ENCODE data around the gene RIPOR2. TPM values are rescaled to one million over a fixed set of nuclear protein-coding genes. Genes with fewer than 3 reads are reported as not detected.
A peak's percentile ranks its signal among the peaks of the same experiment; 100 is the strongest.

RIPOR2 gene
- total RNA-seq, 1 experiment from 2014 or later, result 5.0 TPM

DNA sequence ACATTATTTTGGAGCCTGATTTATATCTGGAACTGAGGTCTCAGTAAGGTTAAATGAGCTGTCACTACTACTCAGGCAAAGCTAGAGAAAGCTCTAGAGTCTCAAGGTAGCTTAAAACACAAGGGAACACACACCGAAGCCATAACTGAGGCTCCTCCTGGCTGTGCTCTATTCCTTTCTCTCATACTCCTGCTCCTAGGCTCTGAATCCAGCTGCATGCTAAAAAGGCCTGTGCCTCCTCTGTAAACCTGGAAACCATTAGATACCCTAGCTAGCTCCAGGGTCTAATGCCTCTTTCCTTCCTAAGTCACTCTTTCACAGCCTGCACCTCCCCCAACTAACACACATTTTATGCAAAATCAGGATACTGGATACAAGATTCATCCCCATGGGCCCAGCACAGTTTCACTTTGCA, 17.1 kb downstream of the RIPOR2 start:
- Histone ChIP-seq H3K9me3 (ENCODE audit: control insufficient read depth, low read depth, low read length) (no peaks in the 10 kb centered on the region), H3K4me1 (ENCODE audit: insufficient read depth, low read length) (peaks cover 20% of the 10 kb centered on the region; the same call in 1 of the 2 replicates), H3K23ac (ENCODE audit: insufficient read length, low read depth, low read length) (no peak overlapping the region), H3K27me3 (ENCODE audit: insufficient read depth, low read length) (no peaks in the 10 kb centered on the region), H2BK120ac (ENCODE audit: low read depth, low read length, poor library complexity, severe bottlenecking) (no peak overlapping the region), H4K8ac (replicated peaks; ENCODE audit: insufficient read length, low read depth, low read length) (no peak overlapping the region), H3K56ac (ENCODE audit: insufficient read length, low read depth, low read length) (no peak overlapping the region), H3K23me2 (ENCODE audit: insufficient read length, low read depth, low read length, poor library complexity, severe bottlenecking) (no peaks in the 10 kb centered on the region), H3K9ac (ENCODE audit: extremely low read depth, insufficient read length, low read length) (no peak overlapping the region), H2AFZ (ENCODE audit: low read length) (no peak overlapping the region), H2BK15ac (ENCODE audit: low read depth, low read length) (no peak overlapping the region), H2AK5ac (ENCODE audit: insufficient read length, low read length) (no peak overlapping the region), H3K27ac (ENCODE audit: insufficient read length, low read depth, low read length) (no peak overlapping the region), H4K91ac (ENCODE audit: insufficient read length, low read depth, low read length) (no peak overlapping the region), H2BK5ac (ENCODE audit: insufficient read length, low read length) (no peak overlapping the region), H4K5ac (ENCODE audit: insufficient read length, low read depth, low read length) (no peak overlapping the region), H3K79me2 (ENCODE audit: insufficient read depth, low read length) (peaks cover 2% of the 10 kb centered on the region; the same call in 1 of the 2 replicates), H3K4me2 (ENCODE audit: insufficient read depth, insufficient read length, low read length) (peak overlapping the region; percentile 12), H3K14ac (ENCODE audit: insufficient read depth, low read length) (no peak overlapping the region), H2BK20ac (ENCODE audit: low read depth, low read length, poor library complexity, severe bottlenecking) (no peak overlapping the region), H3K4ac (ENCODE audit: low read depth, low read length) (no peak overlapping the region), H3T11ph (ENCODE audit: low read length) (no peak overlapping the region), H3K18ac (ENCODE audit: insufficient read length, low read depth, low read length) (no peak overlapping the region), H3K79me1 (ENCODE audit: insufficient read depth, low read depth, low read length, poor library complexity, severe bottlenecking) (no peaks in the 10 kb centered on the region), H4K20me1 (ENCODE audit: control insufficient read depth, insufficient read depth, insufficient read length) (no peaks in the 10 kb centered on the region), H2BK12ac (ENCODE audit: insufficient read length, low read depth, low read length) (no peak overlapping the region)
- Mint-ChIP-seq H3K27ac (peak overlapping the region in 2 of 3 experiments; percentile 29 to 59; a peak in 4 of 7 replicates), H3K36me3 (ENCODE audit: insufficient read depth in 1 of 3, low read depth in 3 of 3) (peaks cover 0 to 2% (median 0%) of the 10 kb centered on the region in 3 experiments; a peak in 2 of 7 replicates), H3K27me3 (ENCODE audit: low read depth) (peaks cover under 1% of the 10 kb centered on the region), H3K4me1 (peaks cover 35 to 42% of the 10 kb centered on the region in 2 experiments), H3K9me3 (no peaks in the 10 kb centered on the region), H3K4me3 (0 out of 5 replicates have a peak overlapping the region, but pooled peaks of 1 of the 2 experiments have one; percentile 12)
- TF ChIP-seq, protein P1, sequence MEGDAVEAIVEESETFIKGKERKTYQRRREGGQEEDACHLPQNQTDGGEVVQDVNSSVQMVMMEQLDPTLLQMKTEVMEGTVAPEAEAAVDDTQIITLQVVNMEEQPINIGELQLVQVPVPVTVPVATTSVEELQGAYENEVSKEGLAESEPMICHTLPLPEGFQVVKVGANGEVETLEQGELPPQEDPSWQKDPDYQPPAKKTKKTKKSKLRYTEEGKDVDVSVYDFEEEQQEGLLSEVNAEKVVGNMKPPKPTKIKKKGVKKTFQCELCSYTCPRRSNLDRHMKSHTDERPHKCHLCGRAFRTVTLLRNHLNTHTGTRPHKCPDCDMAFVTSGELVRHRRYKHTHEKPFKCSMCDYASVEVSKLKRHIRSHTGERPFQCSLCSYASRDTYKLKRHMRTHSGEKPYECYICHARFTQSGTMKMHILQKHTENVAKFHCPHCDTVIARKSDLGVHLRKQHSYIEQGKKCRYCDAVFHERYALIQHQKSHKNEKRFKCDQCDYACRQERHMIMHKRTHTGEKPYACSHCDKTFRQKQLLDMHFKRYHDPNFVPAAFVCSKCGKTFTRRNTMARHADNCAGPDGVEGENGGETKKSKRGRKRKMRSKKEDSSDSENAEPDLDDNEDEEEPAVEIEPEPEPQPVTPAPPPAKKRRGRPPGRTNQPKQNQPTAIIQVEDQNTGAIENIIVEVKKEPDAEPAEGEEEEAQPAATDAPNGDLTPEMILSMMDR (conservative IDR thresholded peaks at IDR 0.05), result no peak
- WGBS (ENCODE audit: extremely low coverage, insufficient read length, low lambda C conversion rate), result no CpG with 5 or more reads among the region's 1 CpG
- DNase-seq, result no peak

Data from H9 (cell line).